Measurements from ENCODE around the gene FOXO6. TPM values are rescaled to one million over a fixed set of nuclear protein-coding genes. Genes with fewer than 3 reads are reported as not detected.

FOXO6 gene
- total RNA-seq, 1 donor from 2014 or later = 11.7 TPM

- peaks cover 13% of the 10 kb centered on the region for H3K4me1 Mint-ChIP-seq (ENCODE audit: low read depth, unreplicated experiment)
- no peak for TF ChIP-seq CTCF (IDR thresholded peaks at IDR 0.05; ENCODE audit: partially characterized antibody, unreplicated experiment)
- no peak overlapping the region for H3K27ac Mint-ChIP-seq (ENCODE audit: unreplicated experiment)
- no peak overlapping the region for H3K4me3 Mint-ChIP-seq (ENCODE audit: unreplicated experiment)
- H3K9me3 Mint-ChIP-seq (ENCODE audit: unreplicated experiment) = peaks cover 9% of the 10 kb centered on the region
- H3K36me3 Mint-ChIP-seq (ENCODE audit: unreplicated experiment) = no peaks in the 10 kb centered on the region
- peaks cover 14% of the 10 kb centered on the region for H3K27me3 Mint-ChIP-seq (ENCODE audit: unreplicated experiment)
- no peak for DNase-seq
These were observed 68.4 kb downstream of the FOXO6 start for GRCh38 chr1:41429641-41430035.

GRCh38 chr1:41430069-41430468, 68.8 kb downstream of the FOXO6 start:
- no peaks in the 10 kb centered on the region for H3K36me3 Mint-ChIP-seq (ENCODE audit: unreplicated experiment)
- peaks cover 16% of the 10 kb centered on the region for H3K27me3 Mint-ChIP-seq (ENCODE audit: unreplicated experiment)
- no peak for TF ChIP-seq CTCF (IDR thresholded peaks at IDR 0.05; ENCODE audit: partially characterized antibody, unreplicated experiment)
- peak overlapping the region; percentile 70 for H3K27ac Mint-ChIP-seq (ENCODE audit: unreplicated experiment)
- H3K9me3 Mint-ChIP-seq (ENCODE audit: unreplicated experiment) = peaks cover 9% of the 10 kb centered on the region
- H3K4me1 Mint-ChIP-seq (ENCODE audit: low read depth, unreplicated experiment) = peaks cover 13% of the 10 kb centered on the region
- no peak overlapping the region for H3K4me3 Mint-ChIP-seq (ENCODE audit: unreplicated experiment)
- DNase-seq = no peak

GRCh38 chr1:41430582-41430981, 69.3 kb downstream of the FOXO6 start:
- Mint-ChIP-seq H3K4me3 (ENCODE audit: unreplicated experiment) (no peak overlapping the region), H3K27me3 (ENCODE audit: unreplicated experiment) (peaks cover 16% of the 10 kb centered on the region), H3K4me1 (ENCODE audit: low read depth, unreplicated experiment) (peaks cover 13% of the 10 kb centered on the region), H3K9me3 (ENCODE audit: unreplicated experiment) (peaks cover 9% of the 10 kb centered on the region), H3K27ac (ENCODE audit: unreplicated experiment) (no peak overlapping the region), H3K36me3 (ENCODE audit: unreplicated experiment) (no peaks in the 10 kb centered on the region)
- no peak for TF ChIP-seq CTCF (IDR thresholded peaks at IDR 0.05; ENCODE audit: partially characterized antibody, unreplicated experiment)
- no peak for DNase-seq

- DNase-seq = no peak
- Mint-ChIP-seq H3K9me3 (ENCODE audit: unreplicated experiment) (peaks cover 9% of the 10 kb centered on the region), H3K27ac (ENCODE audit: unreplicated experiment) (no peak overlapping the region), H3K36me3 (ENCODE audit: unreplicated experiment) (no peaks in the 10 kb centered on the region), H3K4me3 (ENCODE audit: unreplicated experiment) (no peak overlapping the region), H3K4me1 (ENCODE audit: low read depth, unreplicated experiment) (peaks cover 17% of the 10 kb centered on the region), H3K27me3 (ENCODE audit: unreplicated experiment) (peaks cover 16% of the 10 kb centered on the region)
- TF ChIP-seq CTCF (IDR thresholded peaks at IDR 0.05; ENCODE audit: partially characterized antibody, unreplicated experiment) = no peak
These were observed 70.5 kb downstream of the FOXO6 start for GRCh38 chr1:41431490-41432350.

Other genes with a start within 250 kb of the FOXO6 start
- 17.8 TPM for gene SCMH1, start 119.1 kb upstream of the FOXO6 start, total RNA-seq (ENCODE audit: unreplicated experiment)
- gene EDN2, start 123.2 kb downstream of the FOXO6 start, total RNA-seq (ENCODE audit: unreplicated experiment) = not detected